Measurements from ENCODE around the gene FHIT. TPM values are rescaled to one million over a fixed set of nuclear protein-coding genes. Genes with fewer than 3 reads are reported as not detected.
"Not testable (repeated sequence)": the region's sequence is repeated elsewhere in the genome, so short reads cannot be mapped to it uniquely, and the experiment has no call there.

Gene FHIT
- total RNA-seq, 2 experiments from 2014 or later, result 7.6 to 7.9 TPM

GRCh38 chr3:61194892-61195538 lies 56.2 kb downstream of the FHIT start:
- no peak overlapping the region for H3K27ac Mint-ChIP-seq
- DNase-seq (no peak), ATAC-seq (no peak)
- TF ChIP-seq, protein P1, sequence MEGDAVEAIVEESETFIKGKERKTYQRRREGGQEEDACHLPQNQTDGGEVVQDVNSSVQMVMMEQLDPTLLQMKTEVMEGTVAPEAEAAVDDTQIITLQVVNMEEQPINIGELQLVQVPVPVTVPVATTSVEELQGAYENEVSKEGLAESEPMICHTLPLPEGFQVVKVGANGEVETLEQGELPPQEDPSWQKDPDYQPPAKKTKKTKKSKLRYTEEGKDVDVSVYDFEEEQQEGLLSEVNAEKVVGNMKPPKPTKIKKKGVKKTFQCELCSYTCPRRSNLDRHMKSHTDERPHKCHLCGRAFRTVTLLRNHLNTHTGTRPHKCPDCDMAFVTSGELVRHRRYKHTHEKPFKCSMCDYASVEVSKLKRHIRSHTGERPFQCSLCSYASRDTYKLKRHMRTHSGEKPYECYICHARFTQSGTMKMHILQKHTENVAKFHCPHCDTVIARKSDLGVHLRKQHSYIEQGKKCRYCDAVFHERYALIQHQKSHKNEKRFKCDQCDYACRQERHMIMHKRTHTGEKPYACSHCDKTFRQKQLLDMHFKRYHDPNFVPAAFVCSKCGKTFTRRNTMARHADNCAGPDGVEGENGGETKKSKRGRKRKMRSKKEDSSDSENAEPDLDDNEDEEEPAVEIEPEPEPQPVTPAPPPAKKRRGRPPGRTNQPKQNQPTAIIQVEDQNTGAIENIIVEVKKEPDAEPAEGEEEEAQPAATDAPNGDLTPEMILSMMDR (IDR thresholded peaks at IDR 0.05), result no peak
- no peaks in the 10 kb centered on the region for H3K9me3 Mint-ChIP-seq
- POLR2A ChIA-PET, result no interaction called here
- intact Hi-C loops (cut with micrococcal nuclease), result no loop called here
- H3K36me3 Mint-ChIP-seq (ENCODE audit: low read depth), result peaks cover 2% of the 10 kb centered on the region
- no peak overlapping the region for H3K4me3 Mint-ChIP-seq
- H3K4me1 Mint-ChIP-seq (ENCODE audit: low read depth), result peaks cover 6% of the 10 kb centered on the region
- CTCF ChIA-PET, result interaction anchor here (0.7 kb wide), 1 partner anchor 11 kb away, joined by 4 read pairs; no protein-coding TSS in a partner anchor
- H3K27me3 Mint-ChIP-seq, result no peaks in the 10 kb centered on the region

DNA sequence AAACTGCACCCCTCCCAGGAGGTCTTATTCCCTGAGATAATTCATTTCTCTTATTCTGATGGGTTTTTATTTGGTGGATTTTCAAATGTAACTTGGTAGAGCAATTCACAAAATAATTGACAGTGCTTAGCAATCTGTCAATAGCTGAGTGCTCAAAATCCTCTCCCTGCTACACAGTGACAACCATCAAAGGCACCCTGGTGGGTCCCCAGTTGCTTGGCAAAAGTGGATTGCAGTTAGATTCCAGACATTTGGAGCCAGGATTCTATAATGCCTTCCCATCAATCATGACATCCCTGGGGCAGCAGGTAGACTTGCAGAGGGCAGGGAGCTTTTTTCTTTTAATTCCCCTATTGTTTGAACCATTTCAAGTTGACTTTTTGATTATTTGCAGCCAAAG lies 59.0 kb downstream of the FHIT start:
- intact Hi-C loops (cut with micrococcal nuclease), result no loop called here
- ChIA-PET CTCF (no interaction called here), POLR2A (no interaction called here)
- TF ChIP-seq, protein P1 (IDR thresholded peaks at IDR 0.05), result no peak
- DNase-seq, result no peak
- no peak for ATAC-seq
- no peaks in the 10 kb centered on the region for H3K27me3 Mint-ChIP-seq
- no peak overlapping the region for H3K4me3 Mint-ChIP-seq
- no peaks in the 10 kb centered on the region for H3K36me3 Mint-ChIP-seq (ENCODE audit: low read depth)
- no peak overlapping the region for H3K27ac Mint-ChIP-seq
- H3K9me3 Mint-ChIP-seq, result no peaks in the 10 kb centered on the region
- peaks cover 6% of the 10 kb centered on the region for H3K4me1 Mint-ChIP-seq (ENCODE audit: low read depth)

DNA sequence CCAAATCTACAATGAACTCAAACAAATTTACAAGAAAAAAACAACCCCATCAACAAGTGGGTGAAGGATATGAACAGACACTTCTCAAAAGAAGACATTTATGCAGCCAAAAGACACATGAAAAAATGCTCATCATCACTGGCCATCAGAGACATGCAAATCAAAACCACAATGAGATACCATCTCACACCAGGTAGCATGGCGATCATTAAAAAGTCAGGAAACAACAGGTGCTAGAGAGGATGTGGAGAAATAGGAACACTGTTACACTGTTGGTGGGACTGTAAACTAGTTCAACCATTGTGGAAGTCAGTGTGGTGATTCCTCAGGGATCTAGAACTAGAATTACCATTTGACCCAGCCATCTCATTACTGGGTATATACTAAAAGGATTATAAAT lies 61.0 kb downstream of the FHIT start:
- CTCF ChIA-PET; H3K4me1 Mint-ChIP-seq (ENCODE audit: low read depth); H3K27ac Mint-ChIP-seq; H3K27me3 Mint-ChIP-seq; intact Hi-C loops (cut with micrococcal nuclease); H3K9me3 Mint-ChIP-seq; H3K36me3 Mint-ChIP-seq (ENCODE audit: low read depth); DNase-seq; ATAC-seq; POLR2A ChIA-PET; H3K4me3 Mint-ChIP-seq: not testable (repeated sequence)

GRCh38 chr3:61186030-61186429 lies 65.2 kb downstream of the FHIT start:
- ChIA-PET POLR2A (no interaction called here), CTCF (no interaction called here)
- Mint-ChIP-seq H3K27ac (no peak overlapping the region), H3K9me3 (no peaks in the 10 kb centered on the region), H3K27me3 (no peaks in the 10 kb centered on the region), H3K4me3 (no peak overlapping the region), H3K4me1 (ENCODE audit: low read depth) (peaks cover 21% of the 10 kb centered on the region), H3K36me3 (ENCODE audit: low read depth) (peaks cover 1% of the 10 kb centered on the region)
- no peak for DNase-seq
- ATAC-seq, result no peak
- TF ChIP-seq, protein P1 (IDR thresholded peaks at IDR 0.05), result no peak
- intact Hi-C loops (cut with micrococcal nuclease), result no loop called here

GRCh38 chr3:61184956-61185355 lies 66.3 kb downstream of the FHIT start:
- peaks cover 27% of the 10 kb centered on the region for H3K4me1 Mint-ChIP-seq (ENCODE audit: low read depth)
- no peak overlapping the region for H3K4me3 Mint-ChIP-seq
- POLR2A ChIA-PET, result interaction anchor here (0.6 to 1.1 kb wide), 2 partner anchors 27 to 66 kb away, joined by 3 read pairs; no protein-coding TSS in a partner anchor
- H3K27ac Mint-ChIP-seq, result no peak overlapping the region
- intact Hi-C loops (cut with micrococcal nuclease), result no loop called here
- CTCF ChIA-PET, result no interaction called here
- ATAC-seq (no peak), DNase-seq (no peak)
- TF ChIP-seq, protein P1 (IDR thresholded peaks at IDR 0.05), result no peak
- H3K9me3 Mint-ChIP-seq, result no peaks in the 10 kb centered on the region
- peaks cover 1% of the 10 kb centered on the region for H3K36me3 Mint-ChIP-seq (ENCODE audit: low read depth)
- H3K27me3 Mint-ChIP-seq, result no peaks in the 10 kb centered on the region

Data from activated CD8-positive, alpha-beta T cell treated with anti-CD3 and anti-CD28 coated beads for 36 hours (primary cell).